NT2/D1 (cell line): ENCODE data around the gene AP2A2.

Experiments
- SUZ12 ChIP-seq: IDR thresholded peaks from 2 replicates; pipeline ENCODE4 v1.6.1; 2011; ENCODE audit not compliant: insufficient read length, insufficient read depth; ENCODE audit errors: extremely low read depth
- YY1 ChIP-seq: IDR thresholded peaks from 2 replicates; pipeline ENCODE4 v1.6.1; 2011; ENCODE audit not compliant: insufficient read length, insufficient read depth
- ZNF274 ChIP-seq: IDR thresholded peaks from 2 replicates; pipeline ENCODE4 v1.6.1; 2011; ENCODE audit warnings: mild to moderate bottlenecking, low read depth, low read length

GRCh38 chr11:1051356-1052132 lies 125.9 kb downstream of the AP2A2 start:
- TF ChIP-seq SUZ12 (no peak), YY1 (no peak), ZNF274 (no peak)
